Measurements from ENCODE around the gene AGGF1. TPM values are rescaled to one million over a fixed set of nuclear protein-coding genes. Genes with fewer than 3 reads are reported as not detected.

The AGGF1 gene
- total RNA-seq, 6 experiments from 2014 or later, result 19.7 to 23.0 (median 20.5) TPM

DNA sequence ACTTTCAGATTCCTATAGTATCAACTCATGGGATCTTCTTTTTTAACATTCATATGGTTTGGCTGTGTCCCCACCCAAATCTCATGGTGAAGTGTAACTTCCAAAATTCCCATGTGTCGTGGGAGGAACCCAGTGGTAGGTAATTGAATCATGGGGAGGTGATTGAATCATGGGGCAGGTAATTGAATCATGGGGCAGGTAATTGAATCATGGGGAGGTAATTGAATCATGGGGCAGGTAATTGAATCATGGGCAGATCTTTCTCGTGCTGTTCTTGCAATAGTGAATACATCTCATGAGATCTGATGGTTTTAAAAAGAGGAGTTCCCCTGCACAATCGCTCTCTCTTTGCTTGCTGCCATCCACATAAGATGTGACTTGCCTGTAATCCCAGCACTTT, 21.8 kb upstream of the AGGF1 start:
- peaks cover 20% of the 10 kb centered on the region for H3K27me3 Mint-ChIP-seq (ENCODE audit: insufficient read depth)
- H3K36me3 Mint-ChIP-seq (ENCODE audit: low read depth), result no peaks in the 10 kb centered on the region
- no peaks in the 10 kb centered on the region for H3K9me3 Mint-ChIP-seq
- TF ChIP-seq, protein P1, sequence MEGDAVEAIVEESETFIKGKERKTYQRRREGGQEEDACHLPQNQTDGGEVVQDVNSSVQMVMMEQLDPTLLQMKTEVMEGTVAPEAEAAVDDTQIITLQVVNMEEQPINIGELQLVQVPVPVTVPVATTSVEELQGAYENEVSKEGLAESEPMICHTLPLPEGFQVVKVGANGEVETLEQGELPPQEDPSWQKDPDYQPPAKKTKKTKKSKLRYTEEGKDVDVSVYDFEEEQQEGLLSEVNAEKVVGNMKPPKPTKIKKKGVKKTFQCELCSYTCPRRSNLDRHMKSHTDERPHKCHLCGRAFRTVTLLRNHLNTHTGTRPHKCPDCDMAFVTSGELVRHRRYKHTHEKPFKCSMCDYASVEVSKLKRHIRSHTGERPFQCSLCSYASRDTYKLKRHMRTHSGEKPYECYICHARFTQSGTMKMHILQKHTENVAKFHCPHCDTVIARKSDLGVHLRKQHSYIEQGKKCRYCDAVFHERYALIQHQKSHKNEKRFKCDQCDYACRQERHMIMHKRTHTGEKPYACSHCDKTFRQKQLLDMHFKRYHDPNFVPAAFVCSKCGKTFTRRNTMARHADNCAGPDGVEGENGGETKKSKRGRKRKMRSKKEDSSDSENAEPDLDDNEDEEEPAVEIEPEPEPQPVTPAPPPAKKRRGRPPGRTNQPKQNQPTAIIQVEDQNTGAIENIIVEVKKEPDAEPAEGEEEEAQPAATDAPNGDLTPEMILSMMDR (IDR thresholded peaks at IDR 0.05), result no peak
- no peak for DNase-seq
- H3K27ac Mint-ChIP-seq, result no peak overlapping the region
- no peak overlapping the region for H3K4me3 Mint-ChIP-seq
- no peaks in the 10 kb centered on the region; the same call in 1 of the 2 replicates for H3K4me1 Mint-ChIP-seq (ENCODE audit: low read depth)

DNA sequence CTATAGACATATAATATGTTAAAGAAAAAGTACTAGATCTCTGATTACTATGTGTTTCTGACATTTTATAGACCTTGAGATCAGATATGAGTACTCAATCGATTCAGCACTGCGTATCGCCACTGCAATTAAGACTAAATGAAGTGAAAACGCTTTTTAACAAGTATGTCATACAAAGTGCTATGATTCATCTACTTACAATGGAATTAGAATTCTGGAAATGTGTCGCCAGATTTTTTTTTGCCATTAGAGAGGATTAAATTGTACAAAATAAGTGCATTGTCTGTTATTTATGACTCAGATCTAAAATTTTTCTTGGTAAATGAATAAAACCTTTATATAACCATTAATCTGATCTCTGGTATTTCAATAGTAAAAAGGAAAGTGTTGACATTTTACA, 20.0 kb upstream of the AGGF1 start:
- H3K4me1 Mint-ChIP-seq (ENCODE audit: low read depth), result no peaks in the 10 kb centered on the region; the same call in 1 of the 2 replicates
- TF ChIP-seq, protein P1 (IDR thresholded peaks at IDR 0.05), result no peak
- no peaks in the 10 kb centered on the region for H3K9me3 Mint-ChIP-seq
- no peak overlapping the region for H3K27ac Mint-ChIP-seq
- H3K27me3 Mint-ChIP-seq (ENCODE audit: insufficient read depth), result peaks cover 17% of the 10 kb centered on the region
- H3K4me3 Mint-ChIP-seq, result no peak overlapping the region
- no peaks in the 10 kb centered on the region for H3K36me3 Mint-ChIP-seq (ENCODE audit: low read depth)
- no peak for DNase-seq

DNA sequence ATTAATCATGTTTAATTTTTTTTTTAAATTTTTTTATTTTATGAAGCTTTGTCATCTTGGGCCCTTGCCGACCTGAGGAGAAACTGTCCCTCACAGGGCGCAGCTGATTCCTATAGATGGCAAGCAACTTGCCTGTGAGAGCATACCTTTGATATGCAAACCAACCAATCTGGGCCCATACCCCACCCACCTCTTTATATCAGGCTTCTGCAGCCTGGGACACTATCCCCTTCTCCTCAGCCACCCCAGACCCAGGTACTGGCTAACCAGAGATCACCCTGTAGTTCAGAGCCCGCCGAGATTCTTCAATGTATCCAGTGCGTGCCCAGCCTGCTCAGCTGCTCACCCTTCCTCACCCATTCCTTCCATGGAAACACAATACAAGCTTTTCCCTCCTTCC, 18.7 kb upstream of the AGGF1 start:
- no peak overlapping the region for H3K27ac Mint-ChIP-seq
- no peaks in the 10 kb centered on the region; the same call in 1 of the 2 replicates for H3K4me1 Mint-ChIP-seq (ENCODE audit: low read depth)
- DNase-seq, result no peak
- TF ChIP-seq, protein P1 (IDR thresholded peaks at IDR 0.05), result no peak
- H3K36me3 Mint-ChIP-seq (ENCODE audit: low read depth), result no peaks in the 10 kb centered on the region
- H3K9me3 Mint-ChIP-seq, result no peaks in the 10 kb centered on the region
- no peak overlapping the region for H3K4me3 Mint-ChIP-seq
- H3K27me3 Mint-ChIP-seq (ENCODE audit: insufficient read depth), result peaks cover 10% of the 10 kb centered on the region

DNA sequence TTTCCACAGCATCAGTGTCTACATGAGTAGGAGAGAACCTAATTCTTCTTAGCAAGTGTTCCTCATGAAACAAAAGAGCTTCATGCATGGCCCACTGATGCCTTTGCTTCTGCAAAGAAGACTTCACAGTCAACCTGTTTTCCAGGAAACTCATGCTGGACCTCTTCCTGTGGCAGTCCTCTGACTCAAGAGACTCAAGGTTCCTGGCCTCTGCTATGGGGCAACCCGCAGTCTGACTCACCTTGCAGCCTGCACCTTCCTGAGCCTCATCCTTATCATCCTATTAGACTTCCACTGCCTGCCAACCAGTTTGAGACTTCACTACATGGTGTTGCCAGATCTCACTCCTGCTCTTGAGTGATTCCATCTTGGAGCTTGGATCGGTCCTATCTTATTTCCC, 17.6 kb upstream of the AGGF1 start:
- DNase-seq, result no peak
- H3K4me1 Mint-ChIP-seq (ENCODE audit: low read depth), result no peaks in the 10 kb centered on the region; the same call in 1 of the 2 replicates
- H3K9me3 Mint-ChIP-seq, result no peaks in the 10 kb centered on the region
- peaks cover 9% of the 10 kb centered on the region for H3K27me3 Mint-ChIP-seq (ENCODE audit: insufficient read depth)
- TF ChIP-seq, protein P1 (IDR thresholded peaks at IDR 0.05), result no peak
- no peaks in the 10 kb centered on the region for H3K36me3 Mint-ChIP-seq (ENCODE audit: low read depth)
- H3K27ac Mint-ChIP-seq, result no peak overlapping the region
- H3K4me3 Mint-ChIP-seq, result no peak overlapping the region

DNA sequence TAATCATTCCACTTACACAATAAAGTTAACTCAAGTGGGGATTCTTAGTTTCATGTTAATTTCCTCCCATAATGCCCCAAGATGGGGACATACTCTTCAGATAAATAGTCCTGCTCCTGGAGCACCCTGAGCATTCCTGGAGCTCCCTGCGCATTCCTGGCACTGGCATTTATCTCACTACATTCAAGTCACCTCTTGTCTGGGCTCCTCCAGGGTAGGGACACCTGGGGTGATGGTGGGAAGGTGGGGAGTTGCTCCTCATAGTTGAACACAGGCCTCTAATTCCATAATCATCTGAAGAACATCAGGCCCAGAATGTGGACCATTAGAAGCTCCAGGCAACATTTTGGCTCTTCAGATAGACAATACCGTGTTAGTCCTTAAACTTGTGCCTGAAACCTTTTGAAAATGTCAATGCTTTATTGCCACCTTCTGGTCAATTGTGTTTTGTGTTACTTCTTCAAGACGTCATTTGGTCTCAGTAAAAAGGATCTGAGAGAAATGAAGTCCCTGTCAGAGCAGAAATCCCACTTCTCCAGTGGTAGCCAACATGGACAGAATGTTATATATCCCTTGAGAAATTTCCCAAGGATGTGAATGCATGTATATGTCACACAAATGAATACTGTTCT, 14.2 kb upstream of the AGGF1 start:
- Mint-ChIP-seq H3K27ac (no peak overlapping the region), H3K4me3 (no peak overlapping the region), H3K4me1 (ENCODE audit: low read depth) (peaks cover 6% of the 10 kb centered on the region; the same call in 1 of the 2 replicates), H3K27me3 (ENCODE audit: insufficient read depth) (no peaks in the 10 kb centered on the region; the same call in none of the 2 replicates), H3K9me3 (no peaks in the 10 kb centered on the region), H3K36me3 (ENCODE audit: low read depth) (no peaks in the 10 kb centered on the region)
- TF ChIP-seq, protein P1 (IDR thresholded peaks at IDR 0.05), result peak; percentile 77
- DNase-seq, result peak; percentile 72
